HepG2 (cell line): ENCODE measurements around the gene BARX2. TPM values are rescaled to one million over a fixed set of nuclear protein-coding genes. Genes with fewer than 3 reads are reported as not detected.

Experiments
- ATAC-seq: fragments of 200-7000 bp; cut with Tn5 transposase; 3 replicates; pipeline ENCODE4 v1.9.1; 2020; ENCODE audit warnings: mild to moderate bottlenecking, moderate library complexity
- BruUV-seq: library from RNA; stranded (reverse); fragments of 400-500 nt; replicated peaks from 2 replicates; lab custom pipeline; 2021; lab: Mats Ljungman, UMichigan
- CTCF ChIA-PET: fragments of 300-600 bp; formaldehyde crosslinking; extraction: SDS; loops from one replicate; lab custom pipeline; 2021; ENCODE audit warnings: low total read pairs, inconsistent platforms, low intra/inter-chr PET ratio; lab: Yijun Ruan, JAX
- POLR2A ChIA-PET: fragments of 350-600 bp; sonication (Branson Sonifier 250); formaldehyde crosslinking; loops from one replicate; lab custom pipeline; 2020; ENCODE audit warnings: antibody characterized with exemption, inconsistent platforms; lab: Yijun Ruan, JAX
- DNase-seq: peaks from one replicate; pipeline ENCODE4 v3.0.0-alpha.2; 2015; ENCODE audit warnings: low spot score
- FAIRE-seq: peaks from 3 replicates; lab custom pipeline; 2011; peaks lifted over from hg19 to GRCh38; lab: Jason Lieb, UNC
- H2AFZ ChIP-seq: one replicate; pipeline ENCODE4 v1.6.1; 2011; ENCODE audit warnings: low read length, inconsistent platforms
- H3K27ac ChIP-seq: fragments of 300-600 bp; 3 replicates; pipeline ENCODE4 v1.8.0; 2011; ENCODE audit warnings: mixed run types, mild to moderate bottlenecking, mixed read lengths, low read length, inconsistent platforms; ENCODE audit not compliant: insufficient read depth; ENCODE audit errors: extremely low read length
- H3K27me3 ChIP-seq, 2 experiments: fragments of 200-600 bp in 1 of 2; 2 replicates in 1 of 2; 3 replicates in 1 of 2; pipeline versions ENCODE4 v1.6.0 to v1.8.0; 2011; ENCODE audit warnings: low read length in 2 of 2, mild to moderate bottlenecking in 2 of 2, moderate library complexity in 2 of 2, inconsistent platforms in 1 of 2; ENCODE audit not compliant: insufficient read depth in 2 of 2, control insufficient read depth in 1 of 2
- H3K36me3 ChIP-seq, 2 experiments: fragments of 200-600 bp in 1 of 2; replicated peaks in 1 of 2; 2 replicates in 1 of 2; 3 replicates in 1 of 2; pipeline versions ENCODE4 v1.5.1 to v1.8.0; 2011; ENCODE audit warnings: low read length in 2 of 2, inconsistent platforms in 1 of 2; ENCODE audit not compliant: insufficient read depth in 2 of 2, control insufficient read depth in 1 of 2
- H3K4me1 ChIP-seq: 2 replicates; pipeline ENCODE4 v1.5.1; 2012; ENCODE audit warnings: low read length, inconsistent platforms; ENCODE audit not compliant: insufficient read depth
- H3K4me2 ChIP-seq: 2 replicates; pipeline ENCODE4 v1.6.0; 2011; ENCODE audit warnings: low read depth, low read length, inconsistent platforms
- H3K4me3 ChIP-seq, 3 experiments: fragments of 200-600 bp in 1 of 3; sonication (generic), shearing (Covaris generic) in 1 of 3; replicated peaks in 1 of 3; 2 replicates each; pipeline ENCODE4 v1.5.1; 2011 to 2016; ENCODE audit warnings: low read length in 3 of 3, inconsistent platforms in 2 of 3, low read depth in 2 of 3, mild to moderate bottlenecking in 2 of 3, control low read depth in 1 of 3, mixed read lengths in 1 of 3; ENCODE audit not compliant: insufficient read depth in 1 of 3
- H3K79me2 ChIP-seq: one replicate; pipeline ENCODE4 v1.6.1; 2011; ENCODE audit warnings: low read length, inconsistent platforms; ENCODE audit not compliant: insufficient read depth
- H3K9ac ChIP-seq: 2 replicates; pipeline ENCODE4 v1.6.0; 2011; ENCODE audit warnings: mild to moderate bottlenecking, low read depth, low read length, inconsistent platforms; ENCODE audit not compliant: insufficient read depth
- H3K9me3 ChIP-seq: 2 replicates; pipeline ENCODE4 v1.5.1; 2012; ENCODE audit warnings: mild to moderate bottlenecking, low read length
- H4K20me1 ChIP-seq: 2 replicates; pipeline ENCODE4 v1.6.0; 2011; ENCODE audit warnings: inconsistent platforms, mild to moderate bottlenecking, low read length, moderate library complexity; ENCODE audit not compliant: insufficient read depth
- FIP1L1 ChIP-seq: fragments of 200-400 bp; formaldehyde crosslinking; IDR thresholded peaks from 2 replicates; pipeline ENCODE4 v1.6.1; 2018; ENCODE audit warnings: low read depth, mild to moderate bottlenecking, low read length, moderate library complexity, borderline replicate concordance; ENCODE audit not compliant: insufficient read depth
- HOXA9 ChIP-seq: sonication (generic); formaldehyde crosslinking; IDR thresholded peaks from 2 replicates; pipeline ENCODE4 v1.8.1; 2022; ENCODE audit warnings: missing genetic modification reagents, mild to moderate bottlenecking, moderate library complexity, borderline replicate concordance
- NR2C2 ChIP-seq: sonication (generic); formaldehyde crosslinking; IDR thresholded peaks from 2 replicates; pipeline ENCODE4 v1.4.0; 2020; ENCODE audit warnings: missing genetic modification reagents, mild to moderate bottlenecking, moderate library complexity, borderline replicate concordance
- SAP130 ChIP-seq: IDR thresholded peaks from 2 replicates; pipeline ENCODE4 v1.6.1; 2016; ENCODE audit warnings: low read depth
- SKI ChIP-seq: fragments of 450-650 bp; IDR thresholded peaks from one replicate; pipeline ENCODE4 v1.6.1; 2018; ENCODE audit warnings: mild to moderate bottlenecking; ENCODE audit not compliant: partially characterized antibody
- ZFP1 ChIP-seq: IDR thresholded peaks from 2 replicates; pipeline ENCODE4 v1.6.1; 2016
- ZFP82 ChIP-seq: sonication (generic); formaldehyde crosslinking; IDR thresholded peaks from 2 replicates; pipeline ENCODE4 v1.5.1; 2020; ENCODE audit warnings: mild to moderate bottlenecking, missing genetic modification reagents, borderline replicate concordance
- WGBS: methylation state at CpG from one replicate; pipeline ENCODE4 v1.1.6; 2017; ENCODE audit warnings: low lambda C conversion rate; 5-methylcytosine and 5-hydroxymethylcytosine counted together
- in situ Hi-C: cut with HindIII; loops from 2 replicates; pipeline ENCODE4 v1.10.0; 2017; ENCODE audit warnings: low pct_unique_long_range_greater_than_20kb; ENCODE audit not compliant: extremely low pct_ligation_motif_present
- intact Hi-C: fragments of 100-400 bp; cut with micrococcal nuclease; formaldehyde crosslinking; loops from one replicate; pipeline ENCODE4 v1.10.0; 2022; ENCODE audit not compliant: unreplicated experiment
- polyA plus RNA-seq, 8 experiments: library from polyadenylated mRNA; depleted of rRNA in 3 of 8; stranded (reverse) in 7 of 8; unstranded in 1 of 8; fragments of >200 nt; fragmentation: Illumina TruSeq in 4 of 8; extraction: Trizol in 4 of 8; gene quantifications; 2 replicates each; pipeline versions ENCODE4 v1.2.1 to v1.2.3, GENCODE V29; 2011 to 2016; ENCODE audit warnings: low read depth in 4 of 8, missing spikeins in 1 of 8, mixed read lengths in 1 of 8; ENCODE audit not compliant: insufficient read depth in 1 of 8
- total RNA-seq, 5 experiments: library from RNA; depleted of rRNA; stranded (reverse); fragments of >200 nt; fragmentation: Illumina TruSeq; extraction: Trizol; gene quantifications; 2 replicates each; pipeline ENCODE4 v1.2.3, GENCODE V29; 2016; ENCODE audit warnings: low read depth in 1 of 5
- TF ChIP-seq, protein P1 (sequence below): sonication (generic); formaldehyde crosslinking; IDR thresholded peaks from 2 replicates; pipeline ENCODE4 v1.5.1; 2020; ENCODE audit warnings: missing genetic modification reagents, mild to moderate bottlenecking, borderline replicate concordance
- TF ChIP-seq, protein P2 (sequence below): sonication (generic); formaldehyde crosslinking; IDR thresholded peaks from 2 replicates; pipeline ENCODE4 v1.8.0; 2022; ENCODE audit warnings: mild to moderate bottlenecking, missing genetic modification reagents, moderate library complexity

The BARX2 gene
- total and polyA plus RNA-seq, 2 of the 13 experiments (the other 11 are each of a cell fraction or from before 2014, with no cell fraction given) = not detected

DNA sequence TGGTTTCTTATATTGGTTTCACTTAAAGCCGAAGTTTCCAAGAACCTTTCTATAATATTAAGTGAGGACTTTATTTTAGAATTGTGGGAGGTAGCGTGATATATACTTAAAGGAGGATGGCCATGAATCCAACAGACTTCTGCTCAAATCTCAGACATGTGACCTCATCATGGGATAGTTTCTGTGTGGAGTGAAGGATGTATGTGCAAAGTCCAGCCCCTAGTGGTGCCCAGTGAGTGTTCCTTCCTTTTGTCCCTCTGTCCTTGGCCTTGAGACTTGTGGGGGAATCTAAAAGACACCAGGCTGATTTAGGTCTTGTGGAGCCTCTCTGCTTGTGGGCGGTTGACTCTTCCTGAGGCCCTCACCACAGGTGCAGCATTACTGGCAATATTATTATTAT lies 43.7 kb downstream of the BARX2 start:
- WGBS = 79% methylated on average over 3 of the region's 3 CpGs
- Histone ChIP-seq H3K27me3 (peaks cover 0 to 3% of the 10 kb centered on the region in 2 experiments; a peak in 3 of 5 replicates), H2AFZ (no peak overlapping the region), H3K79me2 (no peaks in the 10 kb centered on the region), H4K20me1 (no peaks in the 10 kb centered on the region), H3K9me3 (no peaks in the 10 kb centered on the region), H3K36me3 (no peaks in the 10 kb centered on the region), H3K4me2 (no peak overlapping the region), H3K4me1 (peaks cover 26% of the 10 kb centered on the region), H3K4me3 (no peak overlapping the region), H3K9ac (no peak overlapping the region), H3K27ac (no peak overlapping the region)
- no peak for ATAC-seq
- POLR2A ChIA-PET = no interaction called here
- TF ChIP-seq ZFP1 (no peak), SAP130 (CRISPR knock-in tag) (no peak), NR2C2 (CRISPR knock-in tag) (no peak), HOXA9 (no peak), SKI (no peak), FIP1L1 (no peak), ZFP82 (CRISPR knock-in tag) (no peak)
- TF ChIP-seq, protein P1, sequence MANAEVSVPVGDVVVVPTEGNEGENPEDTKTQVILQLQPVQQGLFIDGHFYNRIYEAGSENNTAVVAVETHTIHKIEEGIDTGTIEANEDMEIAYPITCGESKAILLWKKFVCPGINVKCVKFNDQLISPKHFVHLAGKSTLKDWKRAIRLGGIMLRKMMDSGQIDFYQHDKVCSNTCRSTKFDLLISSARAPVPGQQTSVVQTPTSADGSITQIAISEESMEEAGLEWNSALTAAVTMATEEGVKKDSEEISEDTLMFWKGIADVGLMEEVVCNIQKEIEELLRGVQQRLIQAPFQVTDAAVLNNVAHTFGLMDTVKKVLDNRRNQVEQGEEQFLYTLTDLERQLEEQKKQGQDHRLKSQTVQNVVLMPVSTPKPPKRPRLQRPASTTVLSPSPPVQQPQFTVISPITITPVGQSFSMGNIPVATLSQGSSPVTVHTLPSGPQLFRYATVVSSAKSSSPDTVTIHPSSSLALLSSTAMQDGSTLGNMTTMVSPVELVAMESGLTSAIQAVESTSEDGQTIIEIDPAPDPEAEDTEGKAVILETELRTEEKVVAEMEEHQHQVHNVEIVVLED = no peak
- TF ChIP-seq, protein P2, sequence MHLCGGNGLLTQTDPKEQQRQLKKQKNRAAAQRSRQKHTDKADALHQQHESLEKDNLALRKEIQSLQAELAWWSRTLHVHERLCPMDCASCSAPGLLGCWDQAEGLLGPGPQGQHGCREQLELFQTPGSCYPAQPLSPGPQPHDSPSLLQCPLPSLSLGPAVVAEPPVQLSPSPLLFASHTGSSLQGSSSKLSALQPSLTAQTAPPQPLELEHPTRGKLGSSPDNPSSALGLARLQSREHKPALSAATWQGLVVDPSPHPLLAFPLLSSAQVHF = no peak
- in situ Hi-C loops = no loop called here
- no peak for FAIRE-seq
- CTCF ChIA-PET = no interaction called here
- intact Hi-C loops = no loop called here
- no peak for DNase-seq
- BruUV-seq = no TSS peak
